GM21390 (cell line): ENCODE data around the gene ULK3.

Source experiments
- ATAC-seq: cut with Tn5 transposase; IDR thresholded peaks from one replicate; pipeline ENCODE4 v1.9.1; 2021; ENCODE audit not compliant: unreplicated experiment

ULK3 gene

DNA sequence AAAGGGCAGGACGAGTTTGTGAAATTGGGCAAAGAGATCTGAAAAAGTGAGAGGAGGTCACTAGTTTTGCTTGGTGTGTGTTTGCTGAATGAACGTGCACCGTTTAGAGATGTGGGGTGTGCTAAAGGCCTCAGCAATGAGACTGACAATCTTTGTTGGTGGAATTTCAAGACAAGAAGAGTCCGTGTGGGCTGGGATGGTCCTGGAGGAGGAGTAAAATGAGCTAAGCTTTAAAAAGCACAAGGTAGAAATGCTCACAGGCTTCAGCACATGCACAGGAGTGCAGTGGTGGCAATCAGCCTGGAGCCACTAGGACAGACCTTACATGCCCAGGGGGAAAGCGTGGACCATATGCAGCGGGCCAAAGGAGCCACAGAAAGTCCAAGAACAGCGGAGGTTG lies 18.0 kb downstream of the ULK3 start:
- no peak for ATAC-seq

DNA sequence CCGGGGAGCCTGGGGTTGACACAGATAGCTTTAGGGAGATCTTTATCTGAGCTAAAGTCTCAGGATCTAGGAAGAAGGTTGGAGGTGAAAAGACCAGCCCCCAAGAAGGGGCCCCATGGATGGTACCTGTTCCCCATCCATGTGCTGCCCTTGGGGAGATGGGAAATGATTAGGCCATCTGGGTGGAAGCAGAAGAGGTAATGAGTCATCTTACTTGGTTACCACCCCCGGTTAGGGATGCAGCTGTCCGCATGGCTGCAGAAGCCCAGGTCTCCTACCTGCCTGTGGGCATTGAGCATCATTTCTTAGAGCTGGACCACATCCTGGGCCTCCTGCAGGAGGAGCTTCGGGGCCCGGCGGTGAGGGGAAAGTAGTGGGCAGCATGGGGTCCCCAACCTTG lies 19.6 kb downstream of the ULK3 start:
- no peak for ATAC-seq

DNA sequence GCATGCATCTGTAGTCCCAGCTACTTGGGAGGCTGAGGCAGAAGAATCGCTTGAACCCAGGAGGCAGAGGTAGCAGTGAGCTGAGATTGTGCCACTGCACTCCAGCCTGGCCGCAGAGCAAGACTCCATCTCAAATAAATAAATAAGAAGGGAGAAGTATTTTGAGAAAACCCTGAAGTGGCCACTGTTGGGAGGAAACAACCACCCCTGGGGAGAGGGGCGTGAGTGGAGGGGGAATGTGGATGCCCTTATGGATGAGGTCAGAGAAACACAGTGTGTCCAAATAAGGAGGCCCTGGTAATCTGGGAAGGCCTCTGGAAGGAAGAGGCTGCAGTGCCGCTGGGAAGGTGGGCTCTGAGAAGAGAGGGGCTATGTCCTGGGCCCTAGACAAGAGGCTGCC lies 20.7 kb downstream of the ULK3 start:
- no peak for ATAC-seq

DNA sequence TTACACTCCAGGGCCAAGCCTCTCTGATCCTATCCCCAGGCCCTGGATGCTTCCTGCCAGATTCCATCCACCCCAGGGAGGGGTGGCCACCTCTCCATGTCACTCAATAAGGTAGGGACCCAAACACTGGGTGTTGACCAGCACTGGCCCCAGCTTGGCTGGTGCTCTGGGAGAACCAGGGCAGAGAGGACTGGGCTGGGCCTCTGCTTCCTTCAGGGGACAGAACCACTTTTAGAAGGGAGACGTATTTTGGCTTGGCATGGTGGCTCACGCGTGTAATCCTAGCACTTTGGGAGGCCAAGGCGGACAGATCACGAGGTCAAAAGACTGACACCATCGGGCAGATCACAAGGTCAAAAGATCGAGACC lies 21.2 kb downstream of the ULK3 start:
- no peak for ATAC-seq

DNA sequence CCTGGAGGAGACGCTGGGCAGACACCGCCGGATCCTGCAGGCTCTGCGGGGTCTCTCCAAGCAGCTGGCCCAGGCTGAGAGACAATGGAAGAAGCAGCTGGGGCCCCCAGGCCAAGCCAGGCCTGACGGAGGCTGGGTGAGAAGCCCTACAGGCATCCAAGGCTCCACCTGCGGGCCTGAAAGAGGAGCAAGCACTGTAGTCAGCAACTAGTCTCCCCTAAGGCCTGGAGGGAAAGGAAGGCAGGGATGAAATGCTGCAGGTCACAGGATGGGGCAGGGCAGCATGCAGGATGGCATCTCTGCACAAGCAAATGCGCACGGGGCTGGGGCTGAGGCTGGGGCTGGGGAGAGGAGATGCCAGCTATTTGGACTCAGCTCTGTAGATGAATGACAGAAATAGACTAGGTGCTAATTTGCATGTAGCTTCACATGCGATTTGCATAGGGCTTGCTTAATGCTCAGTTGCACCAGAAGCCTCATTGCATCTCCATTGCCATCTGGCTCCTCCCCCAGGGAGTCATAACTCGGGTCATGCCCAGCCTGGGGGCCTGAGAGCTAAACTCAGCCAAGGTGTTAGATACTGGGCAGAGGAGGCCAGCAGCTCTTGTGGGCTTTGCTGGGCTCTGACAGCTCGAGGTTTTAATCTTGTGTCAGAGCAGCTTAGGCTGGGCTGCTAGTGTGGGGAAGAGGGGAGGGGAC lies 21.7 kb downstream of the ULK3 start:
- peak; percentile 85 for ATAC-seq

DNA sequence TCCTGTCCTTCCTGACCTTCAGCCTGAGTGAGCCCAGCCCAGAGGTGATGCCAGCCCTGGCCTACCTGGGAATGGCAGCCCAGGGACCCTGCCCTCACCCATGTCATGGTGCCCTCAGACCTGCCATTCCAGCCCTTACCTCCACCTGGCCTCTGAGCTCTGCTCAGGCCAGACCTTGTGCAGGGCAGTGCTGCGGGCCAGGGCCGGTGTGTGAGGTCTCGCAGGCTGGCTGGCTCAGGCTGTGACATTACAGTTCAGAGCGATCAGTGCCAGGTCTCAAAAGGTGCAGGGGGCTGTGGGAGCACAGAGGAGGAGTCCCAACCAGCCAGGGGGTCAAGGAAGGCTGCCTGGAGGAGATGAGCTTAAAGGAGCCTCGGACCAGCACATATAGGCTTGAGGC lies 22.9 kb downstream of the ULK3 start:
- ATAC-seq, result no peak

DNA sequence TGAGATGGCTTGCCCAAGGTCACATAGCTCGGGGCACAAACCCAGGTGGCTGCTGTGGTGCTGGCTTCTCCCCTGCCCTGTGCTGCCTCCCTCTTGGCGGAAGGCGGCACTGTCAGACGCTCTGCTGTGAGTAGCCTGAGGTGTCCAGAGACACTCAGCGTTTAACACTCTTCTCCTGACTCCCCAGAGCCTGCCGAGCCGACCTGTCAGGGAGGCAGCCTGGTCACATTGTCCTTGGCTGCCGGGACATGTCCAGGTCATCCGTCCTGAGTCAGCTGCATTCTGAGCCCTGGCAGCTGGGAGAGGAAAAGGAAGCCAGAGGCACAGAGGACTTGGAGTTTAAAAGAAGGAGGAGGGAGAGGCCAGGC lies 25.6 kb downstream of the ULK3 start:
- no peak for ATAC-seq

DNA sequence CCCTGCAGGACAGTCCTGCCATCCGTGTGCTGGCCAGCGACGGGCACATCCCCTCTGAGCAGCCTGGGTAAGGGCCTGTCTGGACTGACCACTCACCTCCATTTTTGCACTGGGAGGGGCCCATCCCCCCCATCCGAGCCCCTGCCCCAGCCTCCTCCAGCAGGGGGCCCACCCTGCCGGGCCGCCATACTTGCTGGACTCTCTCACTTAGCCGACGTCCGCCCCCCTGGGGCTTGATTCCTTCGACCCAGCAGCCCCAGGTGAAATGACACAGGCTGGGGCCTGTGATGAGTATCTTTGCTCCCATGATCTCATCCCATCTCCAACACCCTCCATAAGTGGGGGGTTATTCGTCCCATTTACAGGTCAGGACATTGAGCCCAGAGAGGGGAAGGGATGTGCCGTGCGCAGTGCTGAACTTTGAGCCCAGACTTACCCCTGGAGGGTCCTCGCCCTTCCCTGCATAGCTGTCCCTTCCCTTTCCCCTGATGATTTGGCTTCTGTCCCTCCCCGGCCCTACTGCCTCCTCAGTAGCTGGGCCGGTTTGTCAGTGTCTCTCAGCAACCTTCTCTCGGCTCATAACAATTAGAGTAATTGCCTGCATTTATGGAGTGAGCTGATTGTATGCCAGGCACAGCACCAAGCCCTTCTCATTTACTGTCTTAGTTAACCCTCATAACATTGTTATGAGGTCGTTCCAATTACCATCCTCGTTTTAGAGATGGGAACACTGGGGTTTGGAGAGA lies 26.2 kb downstream of the ULK3 start:
- no peak for ATAC-seq

DNA sequence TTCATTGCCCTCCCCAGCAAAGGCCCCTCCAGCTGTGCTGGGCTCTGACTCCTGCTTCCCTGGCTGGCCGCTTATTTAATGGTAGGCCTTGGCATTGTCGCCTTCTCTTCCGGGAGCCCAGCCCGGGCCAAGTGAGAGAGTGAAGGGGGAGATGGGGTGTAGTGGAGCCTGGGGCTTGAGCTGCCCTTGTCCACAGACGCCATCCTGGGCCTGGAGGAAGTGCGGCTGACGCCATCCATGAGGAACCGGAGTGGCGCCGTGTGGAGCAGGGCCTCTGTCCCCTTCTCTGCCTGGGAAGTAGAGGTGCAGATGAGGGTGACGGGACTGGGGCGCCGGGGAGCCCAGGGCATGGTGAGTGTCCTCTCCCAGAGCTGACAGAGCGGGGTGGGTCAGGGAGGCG lies 27.0 kb downstream of the ULK3 start:
- no peak for ATAC-seq

DNA sequence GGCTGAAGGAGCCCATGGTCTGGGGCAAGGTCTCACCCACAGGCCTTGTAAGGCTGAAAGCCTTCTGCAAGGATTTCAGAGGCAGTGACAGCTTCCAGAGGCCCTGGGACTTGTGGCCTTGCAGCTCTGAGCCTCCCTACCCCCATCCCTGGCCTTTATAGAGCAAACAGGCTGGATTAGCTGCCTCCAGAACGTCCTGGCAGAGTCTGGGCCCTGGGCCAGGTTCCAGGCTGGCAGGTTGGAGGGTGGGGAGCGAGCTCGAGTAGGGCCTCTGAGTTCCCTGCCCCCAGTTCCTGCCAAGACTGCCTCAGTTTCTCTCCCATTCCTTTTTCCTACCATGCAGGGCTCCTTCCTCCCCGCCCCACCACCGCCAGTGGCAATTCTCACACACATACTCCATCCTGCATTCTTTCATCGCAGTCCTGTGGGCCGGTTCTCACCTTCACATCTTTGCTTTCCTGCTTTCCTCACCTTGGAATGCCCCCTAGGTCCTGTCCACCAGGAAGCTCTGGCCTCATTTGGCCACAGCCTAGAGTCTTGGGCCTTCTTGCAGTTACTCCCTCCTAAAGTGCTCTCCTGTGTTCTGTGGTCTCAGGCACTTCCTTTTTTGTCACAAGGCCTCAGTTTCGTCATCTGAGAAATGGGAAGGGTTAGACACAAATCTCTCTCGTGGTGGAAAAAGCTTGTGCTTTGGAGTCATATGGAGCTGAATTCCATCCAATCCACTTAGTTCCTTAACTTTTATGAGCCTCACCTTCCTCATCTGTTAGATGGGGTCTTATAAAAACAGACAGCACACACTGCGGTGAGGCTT lies 27.6 kb downstream of the ULK3 start:
- no peak for ATAC-seq

DNA sequence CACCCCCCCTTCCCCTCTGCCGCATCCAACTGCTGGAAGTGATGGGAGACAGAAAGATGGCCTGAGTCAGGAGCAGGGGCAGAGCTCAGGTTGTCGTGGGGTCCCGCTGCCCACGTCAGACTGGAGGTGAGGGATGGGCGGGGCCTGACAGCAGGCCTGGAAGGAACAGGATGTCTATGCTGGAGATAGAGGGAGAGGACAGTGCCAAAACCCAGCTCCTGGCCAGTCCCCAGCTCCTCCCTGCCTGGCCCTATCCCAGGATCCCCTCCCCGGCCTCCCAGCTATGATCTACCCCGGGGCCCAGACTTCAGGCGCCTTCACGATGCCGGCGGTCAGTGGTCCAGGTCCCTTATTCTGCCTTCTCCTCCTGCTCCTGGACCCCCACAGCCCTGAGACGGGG lies 30.4 kb downstream of the ULK3 start, which contains the start of gene LMAN1L:
TSS of gene LMAN1L (plus strand) at position 303 of the 400 bp plus-strand sequence. CDS start at position 323, 20 bp downstream.
- no peak for ATAC-seq

DNA sequence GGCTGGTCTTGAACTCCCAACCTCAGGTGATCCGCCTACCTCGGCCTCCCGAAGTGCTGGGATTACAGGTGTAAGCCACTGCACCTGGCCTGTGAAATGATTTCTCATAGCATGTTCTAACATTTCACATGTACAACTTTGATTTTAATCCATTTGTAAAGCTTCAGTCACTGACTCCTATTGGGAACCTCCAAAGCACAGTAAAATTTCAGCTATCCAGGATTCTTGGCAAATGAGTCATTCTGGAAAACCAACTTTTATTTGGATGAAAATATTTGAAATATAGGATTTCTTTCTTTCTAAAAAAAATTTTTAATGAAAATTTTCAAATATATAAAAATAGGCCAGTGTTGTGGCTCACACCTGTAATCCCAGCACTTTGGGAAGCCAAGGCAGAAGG lies 33.0 kb downstream of the ULK3 start:
- no peak for ATAC-seq

DNA sequence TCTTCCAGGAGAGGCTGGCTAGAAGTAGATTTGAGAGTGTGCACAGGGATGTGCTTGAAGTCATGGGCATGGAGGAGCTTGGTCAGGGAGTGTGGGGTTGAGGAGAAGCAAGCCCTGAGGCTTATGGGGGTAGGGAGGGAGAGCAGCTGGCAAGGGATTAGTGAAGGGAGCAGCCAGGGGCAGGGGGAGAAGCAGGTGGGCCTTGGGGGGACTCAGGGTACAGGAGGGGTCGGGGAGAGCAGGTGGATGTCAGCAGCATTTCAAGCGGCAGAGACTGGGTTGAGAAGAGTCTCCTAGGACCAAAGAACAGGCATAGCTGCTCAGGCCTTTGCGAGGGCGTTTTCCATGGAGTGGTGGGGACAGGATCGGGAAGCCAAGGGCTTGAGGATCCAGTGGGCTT lies 33.7 kb downstream of the ULK3 start:
- ATAC-seq, result no peak

DNA sequence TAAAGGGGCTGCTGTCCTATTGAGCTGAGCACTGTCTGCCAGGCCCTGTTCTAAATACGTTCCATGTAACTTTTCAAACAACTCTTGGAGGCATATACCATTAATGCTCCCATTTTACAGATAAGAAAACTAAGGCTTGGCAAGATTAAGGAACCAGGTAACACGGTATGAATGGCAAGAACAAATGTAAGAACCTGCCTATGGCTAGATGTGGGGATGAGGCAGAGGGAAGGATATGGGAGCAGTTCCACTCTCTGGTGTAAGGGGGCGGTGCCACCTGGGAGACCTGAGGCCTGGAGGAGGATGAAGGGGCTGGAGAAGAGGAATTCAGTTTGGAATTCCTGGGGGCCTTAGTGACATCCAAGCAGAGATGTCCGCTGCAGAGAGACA lies 34.1 kb downstream of the ULK3 start:
- no peak for ATAC-seq

DNA sequence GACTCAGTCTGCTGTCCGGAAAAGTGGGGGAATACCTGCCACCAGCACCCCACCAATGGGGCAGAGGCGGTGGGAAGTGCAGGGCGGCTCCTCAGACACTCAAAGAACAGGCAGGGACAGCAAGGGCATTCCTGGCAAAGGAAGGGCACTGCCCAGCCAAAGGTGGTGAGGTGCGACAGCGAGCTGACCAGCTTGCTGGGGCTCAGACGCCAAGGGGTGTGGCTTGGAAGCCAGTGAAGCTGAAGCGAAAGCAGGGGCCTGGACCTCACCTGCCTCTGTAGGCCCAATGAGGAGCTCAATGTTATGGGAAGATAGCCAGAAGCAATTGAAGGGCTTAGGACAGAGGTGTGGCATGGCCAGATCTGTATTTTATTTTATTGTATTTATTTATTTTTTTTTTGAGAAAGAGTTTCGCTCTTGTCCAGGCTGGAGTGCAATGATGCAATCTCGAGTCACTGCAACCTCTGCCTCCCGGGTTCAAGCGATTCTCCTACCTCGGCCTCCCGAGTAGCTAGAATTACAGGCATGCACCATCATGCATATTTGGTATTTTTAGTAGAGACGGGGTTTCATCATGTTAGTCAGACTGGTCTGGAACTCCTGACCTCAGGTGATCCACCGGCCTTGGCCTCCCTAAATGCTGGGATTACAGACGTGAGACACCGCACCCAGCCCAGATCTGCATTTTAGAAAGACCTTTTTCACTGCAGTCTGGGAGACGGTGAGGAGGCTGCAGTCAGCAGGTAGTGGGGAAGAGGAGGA lies 34.7 kb downstream of the ULK3 start:
- ATAC-seq, result no peak

DNA sequence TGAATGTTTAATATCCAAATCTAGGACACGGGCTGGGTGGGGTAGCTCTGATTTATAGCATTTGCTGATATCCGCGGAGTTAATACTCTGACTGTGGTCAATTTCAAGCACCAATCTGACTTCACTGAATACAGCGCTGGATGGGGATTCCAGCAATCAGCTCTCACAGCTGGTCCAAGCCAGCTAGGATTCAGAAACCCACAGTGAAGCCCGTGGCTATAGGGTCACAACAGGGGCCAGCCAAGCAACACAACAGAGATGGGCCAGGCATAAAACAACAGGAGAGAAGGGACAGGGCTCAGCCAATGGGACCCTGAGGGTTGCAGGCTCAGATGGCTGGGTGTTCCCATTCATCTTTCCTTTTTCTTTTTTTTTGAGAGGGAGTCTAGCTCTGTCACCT lies 35.7 kb downstream of the ULK3 start:
- no peak for ATAC-seq

DNA sequence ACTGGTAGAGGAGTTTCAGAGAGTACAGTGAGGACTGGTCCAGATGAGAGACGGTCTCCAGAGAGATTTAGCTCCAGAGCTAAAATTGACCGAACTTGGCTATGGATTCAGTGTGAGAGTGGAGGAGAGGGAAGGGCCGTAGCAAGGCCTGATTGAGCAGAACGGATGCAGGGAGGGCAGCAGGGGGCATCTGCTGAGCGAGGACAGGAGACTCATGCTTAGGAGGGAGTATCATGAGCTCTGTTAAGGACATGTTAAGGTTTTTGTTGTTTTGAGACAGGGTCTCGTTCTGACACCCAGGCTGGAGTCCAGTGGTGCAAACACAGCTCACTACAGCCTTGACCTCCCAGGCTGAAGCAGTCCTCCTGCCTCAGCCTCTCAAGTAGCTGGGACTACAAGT lies 38.0 kb downstream of the ULK3 start:
- no peak for ATAC-seq

DNA sequence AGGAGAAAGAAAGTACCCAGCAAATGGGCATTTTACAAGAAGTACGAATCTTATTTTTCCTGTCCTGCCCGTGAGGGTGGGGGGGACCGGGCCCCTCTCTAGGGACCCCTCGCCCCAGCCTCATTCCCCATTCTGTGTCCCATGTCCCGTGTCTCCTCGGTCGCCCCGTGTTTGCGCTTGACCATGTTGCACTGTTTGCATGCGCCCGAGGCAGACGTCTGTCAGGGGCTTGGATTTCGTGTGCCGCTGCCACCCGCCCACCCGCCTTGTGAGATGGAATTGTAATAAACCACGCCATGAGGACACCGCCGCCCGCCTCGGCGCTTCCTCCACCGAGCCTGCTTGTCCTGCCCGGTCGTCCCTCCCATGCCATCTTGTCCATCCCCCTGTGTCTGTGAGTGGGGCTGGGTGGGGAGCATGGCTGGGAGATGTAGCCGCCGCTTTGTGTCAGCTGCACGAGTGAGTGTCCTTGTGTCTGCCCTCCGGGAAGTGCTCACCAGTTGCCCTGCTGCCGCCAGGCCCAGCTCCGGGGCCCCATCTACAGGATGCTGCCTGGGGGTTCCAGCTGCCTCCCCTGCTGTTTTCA lies 40.0 kb downstream of the ULK3 start:
- no peak for ATAC-seq

DNA sequence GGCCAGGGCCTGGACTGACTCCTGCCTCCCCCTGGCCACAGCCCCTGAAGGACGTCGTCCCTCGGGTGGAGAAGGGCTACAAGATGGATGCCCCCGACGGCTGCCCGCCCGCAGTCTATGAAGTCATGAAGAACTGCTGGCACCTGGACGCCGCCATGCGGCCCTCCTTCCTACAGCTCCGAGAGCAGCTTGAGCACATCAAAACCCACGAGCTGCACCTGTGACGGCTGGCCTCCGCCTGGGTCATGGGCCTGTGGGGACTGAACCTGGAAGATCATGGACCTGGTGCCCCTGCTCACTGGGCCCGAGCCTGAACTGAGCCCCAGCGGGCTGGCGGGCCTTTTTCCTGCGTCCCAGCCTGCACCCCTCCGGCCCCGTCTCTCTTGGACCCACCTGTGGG lies 40.7 kb downstream of the ULK3 start:
- ATAC-seq, result no peak

DNA sequence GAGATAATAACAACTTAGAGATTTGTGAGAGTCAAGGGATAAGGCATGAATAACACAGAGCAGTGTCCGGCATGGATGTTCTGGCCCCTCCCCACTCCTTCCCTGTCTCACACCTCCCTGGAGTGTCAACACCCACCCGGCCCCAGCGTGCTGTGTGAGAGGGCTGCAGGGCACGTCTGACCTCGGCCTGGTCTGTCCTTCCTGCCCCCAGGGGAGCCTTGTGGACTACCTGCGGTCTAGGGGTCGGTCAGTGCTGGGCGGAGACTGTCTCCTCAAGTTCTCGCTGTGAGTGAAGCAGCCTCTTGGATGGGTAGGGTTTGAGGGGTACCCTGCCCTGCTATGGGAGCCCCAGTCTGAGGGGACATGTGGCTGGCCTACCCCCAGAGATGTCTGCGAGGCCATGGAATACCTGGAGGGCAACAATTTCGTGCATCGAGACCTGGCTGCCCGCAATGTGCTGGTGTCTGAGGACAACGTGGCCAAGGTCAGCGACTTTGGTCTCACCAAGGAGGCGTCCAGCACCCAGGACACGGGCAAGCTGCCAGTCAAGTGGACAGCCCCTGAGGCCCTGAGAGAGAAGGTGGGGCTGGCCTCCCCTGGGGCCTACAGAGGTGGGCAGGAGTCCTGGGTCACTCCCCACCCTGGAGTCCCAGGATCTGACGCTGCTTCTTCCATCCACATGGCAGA lies 41.5 kb downstream of the ULK3 start:
- no peak for ATAC-seq
